Psoas muscle (tissue), 8 donors: ENCODE results near the gene ANP32A. TPM values are rescaled to one million over a fixed set of nuclear protein-coding genes. Genes with fewer than 3 reads are reported as not detected.

ENCODE experiments used
- ATAC-seq, 4 donors: fragments of 200-7000 bp; cut with Tn5 transposase; one replicate each; pipeline ENCODE4 v1.9.1; 2020; ENCODE audit warnings: moderate library complexity in 3 of 4, mild to moderate bottlenecking in 2 of 4
- DNase-seq, 2 donors: peaks; one replicate each; pipeline ENCODE4 v3.0.0-alpha.2; 2020
- H3K27ac ChIP-seq: fragments of 200-600 bp; one replicate; pipeline ENCODE4 v1.8.0; 2022
- H3K27me3 ChIP-seq, 3 donors: fragments of 200-600 bp in 1 of 3; one replicate each; pipeline versions ENCODE4 v1.6.1 to v1.8.0; 2013 to 2022; ENCODE audit warnings: low read length in 2 of 3, mild to moderate bottlenecking in 2 of 3, moderate library complexity in 1 of 3; ENCODE audit not compliant: insufficient read depth in 3 of 3
- H3K36me3 ChIP-seq, 2 donors: fragments of 200-600 bp in 1 of 2; one replicate each; pipeline versions ENCODE4 v1.6.1 to v1.8.0; 2013 to 2022; ENCODE audit warnings: low read depth in 1 of 2, mild to moderate bottlenecking in 1 of 2, moderate library complexity in 1 of 2; ENCODE audit not compliant: insufficient read depth in 1 of 2
- H3K4me1 ChIP-seq: fragments of 200-600 bp; one replicate; pipeline ENCODE4 v1.8.0; 2022
- H3K4me3 ChIP-seq: fragments of 200-600 bp; one replicate; pipeline ENCODE4 v1.8.0; 2022; ENCODE audit warnings: mild to moderate bottlenecking
- H3K9me3 ChIP-seq: fragments of 200-600 bp; one replicate; pipeline ENCODE4 v1.8.0; 2022
- WGBS, 3 donors: extraction: QIAGEN DNeasy Blood & Tissue Kit; methylation state at CpG; one replicate each; pipeline versions ENCODE4 v1.1.6 to v1.1.7; 2013; 5-methylcytosine and 5-hydroxymethylcytosine counted together
- intact Hi-C, 2 donors: fragments of 100-400 bp; cut with DNase I; formaldehyde crosslinking; loops; one replicate each; pipeline versions ENCODE4 v1.11.0 to v1.14.2; 2022
- polyA plus RNA-seq, 3 donors: library from polyadenylated mRNA; stranded (reverse); fragments of 200-250 nt; gene quantifications; one replicate each; pipeline ENCODE4 v1.2.3, GENCODE V29; 2013
- total RNA-seq, 4 donors: library from RNA; stranded (reverse); fragmentation: NEBNext Ultra II Directional in 2 of 4; extraction: Animal tissue kit (Norgen Biotek cat#: 25700) in 2 of 4; gene quantifications; one replicate each; pipeline versions ENCODE4 v1.2.1 to v1.2.4, GENCODE V29; 2021 to 2023
- TF ChIP-seq, protein P1 (sequence below): fragments of 200-600 bp; IDR thresholded peaks from one replicate; pipeline ENCODE4 v1.8.0; 2022; ENCODE audit warnings: antibody characterized with exemption
- donor health status: healthy with polysubstance abuse.
- donor health status: DM: no; HTN: no; CAD: no; lungs with moderate emphysema.
- donor health status: Bipolar disorder and iron deficiency.
- donor health status: healthy.
- donor health status: DM: yes; HTN: yes; CAD: no.
- donor health status: DM: no; HTN: no; CAD: no.
- donor health status: DM: no; HTN: no; CAD: no.
- donor health status: DM: yes; HTN: yes; CAD: no.

Gene ANP32A
- total and polyA plus RNA-seq, 7 donors, result 56.7 to 98.2 (median 83.7) TPM

DNA sequence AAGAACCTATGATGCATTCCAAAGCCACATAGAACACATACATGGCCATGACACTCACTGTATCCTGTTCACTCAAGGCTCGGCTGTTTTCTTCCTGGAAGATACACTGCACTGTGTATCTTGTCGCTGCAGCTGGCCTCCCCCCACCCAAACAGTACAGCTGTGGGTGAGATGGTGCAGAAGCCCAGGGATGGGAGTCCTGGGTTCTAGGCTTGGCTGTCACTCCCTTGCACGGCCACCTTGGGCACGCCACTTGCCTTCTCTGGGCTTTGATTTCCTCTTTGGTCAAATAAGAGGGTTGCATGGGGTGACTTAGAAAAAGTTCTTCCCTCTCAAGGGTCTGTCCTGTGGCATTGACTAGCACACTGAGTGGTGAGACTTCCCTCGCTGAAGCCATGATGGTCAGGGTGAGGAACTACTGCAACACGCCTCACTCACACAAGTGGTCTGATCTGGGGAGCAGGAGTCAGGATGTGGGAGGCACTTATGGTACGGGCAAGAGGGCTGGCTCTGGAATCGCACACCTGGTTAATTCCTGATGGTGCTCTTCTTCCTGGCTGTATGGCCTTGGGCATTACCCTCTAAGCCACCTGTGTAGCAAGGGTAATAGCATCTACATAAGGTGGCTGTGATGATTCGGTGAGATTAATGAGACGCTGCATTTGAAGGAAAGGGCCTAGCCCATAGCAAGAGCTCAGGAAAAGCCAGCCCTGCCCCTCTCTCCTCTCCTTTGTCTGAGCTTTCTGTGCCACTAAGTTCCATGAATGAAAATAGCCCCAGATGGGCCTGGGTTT lies 44.0 kb downstream of the ANP32A start:
- ATAC-seq, result peak in 3 of 4 donors; percentile 10 to 19 (median 14)
- Histone ChIP-seq H3K4me3 (no peak overlapping the region), H3K27ac (no peak overlapping the region), H3K27me3 (no peaks in the 10 kb centered on the region), H3K9me3 (no peaks in the 10 kb centered on the region), H3K4me1 (peaks cover 6% of the 10 kb centered on the region), H3K36me3 (peaks cover 0 to 41% of the 10 kb centered on the region in 2 donors)
- intact Hi-C loops, result no loop called here
- DNase-seq, result no peak
- WGBS, 3 donors, result 79 to 82% (median 79%) methylated on average over 10 of the region's 10 CpGs
- TF ChIP-seq, protein P1, sequence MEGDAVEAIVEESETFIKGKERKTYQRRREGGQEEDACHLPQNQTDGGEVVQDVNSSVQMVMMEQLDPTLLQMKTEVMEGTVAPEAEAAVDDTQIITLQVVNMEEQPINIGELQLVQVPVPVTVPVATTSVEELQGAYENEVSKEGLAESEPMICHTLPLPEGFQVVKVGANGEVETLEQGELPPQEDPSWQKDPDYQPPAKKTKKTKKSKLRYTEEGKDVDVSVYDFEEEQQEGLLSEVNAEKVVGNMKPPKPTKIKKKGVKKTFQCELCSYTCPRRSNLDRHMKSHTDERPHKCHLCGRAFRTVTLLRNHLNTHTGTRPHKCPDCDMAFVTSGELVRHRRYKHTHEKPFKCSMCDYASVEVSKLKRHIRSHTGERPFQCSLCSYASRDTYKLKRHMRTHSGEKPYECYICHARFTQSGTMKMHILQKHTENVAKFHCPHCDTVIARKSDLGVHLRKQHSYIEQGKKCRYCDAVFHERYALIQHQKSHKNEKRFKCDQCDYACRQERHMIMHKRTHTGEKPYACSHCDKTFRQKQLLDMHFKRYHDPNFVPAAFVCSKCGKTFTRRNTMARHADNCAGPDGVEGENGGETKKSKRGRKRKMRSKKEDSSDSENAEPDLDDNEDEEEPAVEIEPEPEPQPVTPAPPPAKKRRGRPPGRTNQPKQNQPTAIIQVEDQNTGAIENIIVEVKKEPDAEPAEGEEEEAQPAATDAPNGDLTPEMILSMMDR, result no peak

DNA sequence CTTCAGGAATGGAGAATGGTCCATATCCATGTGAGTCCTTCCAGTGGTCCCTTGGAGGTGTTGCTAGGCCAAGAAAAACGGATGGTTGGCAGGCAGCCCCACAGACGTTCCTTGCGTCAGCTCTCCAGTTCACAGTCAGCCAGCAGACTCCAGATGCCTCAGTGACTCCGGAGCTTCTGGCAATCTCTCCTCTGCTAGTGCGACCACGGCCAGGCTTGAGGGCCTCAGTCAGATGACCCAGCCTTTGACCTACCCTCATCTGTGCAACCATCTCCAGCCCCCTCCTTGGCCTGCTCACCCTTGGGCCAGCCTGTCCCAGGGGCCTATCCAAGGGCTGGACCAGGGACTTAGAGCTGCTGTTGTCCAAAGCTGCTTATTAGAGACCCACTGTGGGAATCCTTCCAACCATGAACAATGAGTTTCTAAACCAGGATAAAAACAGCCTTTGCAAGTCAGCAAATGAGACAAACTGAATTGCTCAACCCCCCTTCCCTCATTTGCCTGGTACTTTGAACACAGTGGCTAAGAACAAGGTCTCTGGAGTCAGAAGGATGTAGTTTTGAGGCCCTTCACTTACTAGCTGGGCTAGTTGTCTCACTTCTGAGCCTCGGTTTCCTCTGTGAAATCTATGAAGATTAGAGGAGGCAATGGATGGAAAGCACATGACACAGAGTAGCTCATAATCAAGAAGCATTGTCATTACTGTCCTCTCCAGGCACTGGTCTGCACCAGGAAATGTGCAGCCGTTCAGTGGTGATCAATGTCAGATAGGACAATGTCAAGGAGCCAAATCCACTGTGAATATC lies 44.8 kb downstream of the ANP32A start:
- peaks cover 0 to 33% of the 10 kb centered on the region in 2 donors for H3K36me3 ChIP-seq
- peak overlapping the region; percentile 26 for H3K27ac ChIP-seq
- no peaks in the 10 kb centered on the region for H3K27me3 ChIP-seq
- no peak overlapping the region for H3K4me3 ChIP-seq
- WGBS, 3 donors, result 17 to 26% (median 22%) methylated on average over 8 of the region's 8 CpGs
- intact Hi-C loops, result no loop called here
- peaks cover 6% of the 10 kb centered on the region for H3K4me1 ChIP-seq
- DNase-seq, result peak; percentile 79 to 92
- no peaks in the 10 kb centered on the region for H3K9me3 ChIP-seq
- peak; percentile 70 to 75 (median 71) for ATAC-seq
- TF ChIP-seq, protein P1, result no peak

DNA sequence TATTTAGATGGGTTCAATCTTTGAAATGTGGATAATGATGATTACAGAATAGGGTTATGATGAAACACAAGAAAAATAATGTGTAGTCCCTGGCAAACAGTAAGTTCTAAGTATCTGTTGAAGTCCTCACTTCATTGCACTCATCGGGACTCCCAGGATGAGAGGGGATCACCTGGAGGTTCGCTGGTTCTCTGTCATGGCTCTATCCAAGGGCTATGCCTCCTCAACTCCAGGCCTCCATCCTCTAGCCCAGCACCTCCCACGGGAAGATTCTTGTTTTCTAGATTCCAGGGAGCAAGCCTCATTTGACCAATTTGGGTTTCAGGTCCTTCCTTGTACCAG lies 45.5 kb downstream of the ANP32A start:
- WGBS, 3 donors, result 65 to 84% (median 77%) methylated on average over 3 of the region's 3 CpGs
- Histone ChIP-seq H3K27me3 (no peaks in the 10 kb centered on the region), H3K4me1 (peaks cover 6% of the 10 kb centered on the region), H3K4me3 (no peak overlapping the region), H3K9me3 (no peaks in the 10 kb centered on the region), H3K36me3 (peaks cover 0 to 27% of the 10 kb centered on the region in 2 donors), H3K27ac (peak overlapping the region; percentile 26)
- TF ChIP-seq, protein P1, result no peak
- peak in 2 of 4 donors; percentile 7 to 14 for ATAC-seq
- DNase-seq, result no peak
- intact Hi-C loops, result no loop called here

DNA sequence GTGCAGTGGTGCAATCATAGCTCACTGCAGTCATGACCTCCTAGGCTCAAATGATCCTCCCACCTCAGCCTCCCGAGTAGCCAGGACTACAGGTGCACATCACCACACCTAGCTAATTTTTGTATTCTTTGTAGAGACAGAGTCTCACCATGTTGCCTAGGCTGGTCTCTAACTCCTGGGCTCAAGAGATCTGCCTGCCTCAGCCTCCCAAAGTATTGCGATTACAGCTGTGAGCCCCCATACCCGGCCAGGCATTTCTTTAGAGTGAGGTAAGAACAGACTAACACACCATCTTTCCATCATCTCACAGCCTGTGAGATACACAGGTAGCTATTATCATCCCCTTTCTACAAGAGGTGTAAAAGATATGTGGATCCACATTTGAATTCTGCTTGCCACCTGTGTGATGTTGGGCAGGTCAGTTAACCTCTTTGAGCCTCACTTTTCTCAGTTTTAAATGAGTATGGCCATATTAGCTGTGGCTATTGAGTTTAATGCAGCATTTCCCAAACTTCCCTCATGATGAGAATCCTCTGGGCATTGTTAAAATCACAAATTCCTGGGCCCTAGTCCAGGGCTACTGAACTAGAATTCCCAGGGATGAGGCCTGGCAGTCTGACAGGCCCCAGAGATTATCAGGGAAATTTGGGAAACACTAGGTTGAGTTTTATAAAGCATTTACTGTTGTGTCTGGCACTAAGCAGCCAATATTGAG lies 46.0 kb downstream of the ANP32A start:
- intact Hi-C loops, result no loop called here
- H3K36me3 ChIP-seq, result peaks cover 0 to 22% of the 10 kb centered on the region in 2 donors
- whole genome bisulfite sequencing, 3 donors, result 76 to 83% (median 76%) methylated on average over 3 of the region's 3 CpGs
- ATAC-seq, result peak in 1 of 4 donors; percentile 18
- H3K9me3 ChIP-seq, result no peaks in the 10 kb centered on the region
- no peak for DNase-seq
- TF ChIP-seq, protein P1, result no peak
- H3K4me3 ChIP-seq, result no peak overlapping the region
- H3K27me3 ChIP-seq, result no peaks in the 10 kb centered on the region
- H3K4me1 ChIP-seq, result peaks cover 6% of the 10 kb centered on the region
- peak overlapping the region; percentile 26 for H3K27ac ChIP-seq
